AG04449 (cell line): ENCODE results near the gene HHIPL1.

Experiments used
- CTCF ChIA-PET: fragments of 350-600 bp; formaldehyde crosslinking; extraction: SDS; loops from one replicate; lab custom pipeline; 2021; ENCODE audit warnings: antibody characterized with exemption; lab: Yijun Ruan, JAX
- POLR2A ChIA-PET: fragments of 400-600, 350-600 bp; formaldehyde crosslinking; extraction: SDS; loops from one replicate; lab custom pipeline; 2020; ENCODE audit warnings: antibody characterized with exemption, inconsistent platforms; lab: Yijun Ruan, JAX
- DNase-seq: peaks from one replicate; pipeline ENCODE4 v3.0.0-alpha.2; 2010; ENCODE audit warnings: low read depth, low spot score
- H3K4me3 ChIP-seq: 2 replicates; pipeline ENCODE4 v1.5.1; 2011; ENCODE audit warnings: low read depth, mild to moderate bottlenecking, control low read depth, low read length
- CTCF ChIP-seq: IDR thresholded peaks from one replicate; pipeline ENCODE4 v1.5.1; 2011; ENCODE audit warnings: mild to moderate bottlenecking, moderate library complexity, low read length, control low read depth, inconsistent platforms; ENCODE audit not compliant: insufficient read depth; ENCODE audit errors: missing control alignments

Gene HHIPL1

GRCh38 chr14:99726538-99727095 is 81.7 kb downstream of the HHIPL1 start:
- CTCF ChIA-PET = interaction anchor here (1.0 to 15.6 kb wide), 3 partner anchors 10 to 161 kb away, joined by 3 to 325 read pairs (median 44); no protein-coding TSS in a partner anchor
- H3K4me3 ChIP-seq = no peak overlapping the region
- POLR2A ChIA-PET = no interaction called here
- DNase-seq = no peak
- TF ChIP-seq CTCF = no peak

GRCh38 chr14:99727096-99727870 is 82.4 kb downstream of the HHIPL1 start:
- DNase-seq = no peak
- ChIA-PET POLR2A (no interaction called here), CTCF (interaction anchor here (1.0 to 15.6 kb wide), 5 partner anchors 11 to 160 kb away, joined by 3 to 325 read pairs (median 36); partner anchors contain the start of gene EML1)
- no peak for TF ChIP-seq CTCF
- H3K4me3 ChIP-seq = no peak overlapping the region

GRCh38 chr14:99728231-99728920 is 83.4 kb downstream of the HHIPL1 start:
- ChIA-PET CTCF (interaction anchor here (1.0 to 15.6 kb wide), 9 partner anchors 12 to 159 kb away, joined by 3 to 325 read pairs (median 11); partner anchors contain the start of gene EML1), POLR2A (no interaction called here)
- H3K4me3 ChIP-seq = no peak overlapping the region
- no peak for DNase-seq
- no peak for TF ChIP-seq CTCF

- ChIA-PET CTCF (interaction anchor here (1.0 to 15.6 kb wide), 25 partner anchors 12 to 576 kb away, joined by 3 to 325 read pairs (median 9); partner anchors contain the start of gene EML1), POLR2A (no interaction called here)
- H3K4me3 ChIP-seq = no peak overlapping the region
- TF ChIP-seq CTCF = no peak
- DNase-seq = no peak
Observed at GRCh38 chr14:99728981-99729451, 84.1 kb downstream of the HHIPL1 start.
